ENCODE measurements around the gene HAUS3.

The HAUS3 gene

GRCh38 chr4:2263926-2264321 is 22.0 kb upstream of the HAUS3 start:
- DNase-seq (ENCODE audit: low read depth) = no peak

GRCh38 chr4:2262944-2263250 is 21.0 kb upstream of the HAUS3 start:
- no peak for DNase-seq (ENCODE audit: low read depth)

GRCh38 chr4:2262145-2262943 is 20.4 kb upstream of the HAUS3 start:
- DNase-seq (ENCODE audit: low read depth) = peak; percentile 90

- DNase-seq (ENCODE audit: low read depth) = no peak
Measured at GRCh38 chr4:2261853-2262144, 19.9 kb upstream of the HAUS3 start, which contains the start of gene MXD4. Gene MXD4 (minus strand): TSS chr4:2262109. CDS start chr4:2261980, 129 bp downstream.

GRCh38 chr4:2261110-2261852 is 19.4 kb upstream of the HAUS3 start:
- no peak for DNase-seq (ENCODE audit: low read depth)

GRCh38 chr4:2260344-2261109 is 18.6 kb upstream of the HAUS3 start:
- no peak for DNase-seq (ENCODE audit: low read depth)

- DNase-seq (ENCODE audit: low read depth) = no peak
Measured at GRCh38 chr4:2259541-2260343, 17.8 kb upstream of the HAUS3 start.

GRCh38 chr4:2259036-2259540 is 17.2 kb upstream of the HAUS3 start:
- DNase-seq (ENCODE audit: low read depth) = no peak

GRCh38 chr4:2258091-2259035 is 16.4 kb upstream of the HAUS3 start:
- DNase-seq (ENCODE audit: low read depth) = no peak

- DNase-seq (ENCODE audit: low read depth) = no peak
Measured at GRCh38 chr4:2257361-2258081, 15.6 kb upstream of the HAUS3 start.

- no peak for DNase-seq (ENCODE audit: low read depth)
Measured at GRCh38 chr4:2256781-2257191, 14.9 kb upstream of the HAUS3 start.

GRCh38 chr4:2256156-2256731 is 14.3 kb upstream of the HAUS3 start:
- no peak for DNase-seq (ENCODE audit: low read depth)

- DNase-seq (ENCODE audit: low read depth) = no peak
Measured at GRCh38 chr4:2255501-2256155, 13.7 kb upstream of the HAUS3 start.

GRCh38 chr4:2254665-2255500 is 13.0 kb upstream of the HAUS3 start:
- no peak for DNase-seq (ENCODE audit: low read depth)

- no peak for DNase-seq (ENCODE audit: low read depth)
Measured at GRCh38 chr4:2253160-2254084, 11.5 kb upstream of the HAUS3 start.

GRCh38 chr4:2252530-2253091 is 10.7 kb upstream of the HAUS3 start:
- DNase-seq (ENCODE audit: low read depth) = no peak

All from HS-27A (cell line).